Ishikawa (cell line): ENCODE measurements around the gene COASY.

ENCODE experiments used
- CEBPB ChIP-seq: IDR thresholded peaks from 2 replicates; pipeline ENCODE4 v1.6.1; 2012
- CREB1 ChIP-seq: IDR thresholded peaks from 2 replicates; pipeline ENCODE4 v1.6.1; 2012; ENCODE audit warnings: low read depth
- EGR1 ChIP-seq: IDR thresholded peaks from 2 replicates; pipeline ENCODE4 v1.6.1; 2012
- EP300 ChIP-seq: IDR thresholded peaks from 2 replicates; pipeline ENCODE4 v1.6.1; 2012; ENCODE audit warnings: borderline replicate concordance
- FOXM1 ChIP-seq: IDR thresholded peaks from 2 replicates; pipeline ENCODE4 v1.6.1; 2012; ENCODE audit warnings: low read depth, borderline replicate concordance
- NFIC ChIP-seq: IDR thresholded peaks from 2 replicates; pipeline ENCODE4 v1.6.1; 2012
- RAD21 ChIP-seq: IDR thresholded peaks from 2 replicates; pipeline ENCODE4 v1.6.1; 2012; ENCODE audit warnings: low read depth
- TAF1 ChIP-seq: IDR thresholded peaks from 2 replicates; pipeline ENCODE4 v1.6.1; 2012; ENCODE audit warnings: low read depth, mild to moderate bottlenecking
- TCF12 ChIP-seq: IDR thresholded peaks from 2 replicates; pipeline ENCODE4 v1.6.1; 2012; ENCODE audit warnings: low read depth
- TEAD4 ChIP-seq: IDR thresholded peaks from 2 replicates; pipeline ENCODE4 v1.6.1; 2012
- YY1 ChIP-seq: IDR thresholded peaks from 2 replicates; pipeline ENCODE4 v1.6.1; 2012; ENCODE audit warnings: low read depth
- ZBTB7A ChIP-seq: IDR thresholded peaks from 2 replicates; pipeline ENCODE4 v1.6.1; 2012; ENCODE audit warnings: low read depth
- TF ChIP-seq, protein P1 (sequence below): IDR thresholded peaks from 2 replicates; pipeline ENCODE4 v1.6.1; 2012
- TF ChIP-seq, protein P2 (sequence below): IDR thresholded peaks from 2 replicates; pipeline ENCODE4 v1.6.1; 2012; ENCODE audit warnings: low read depth, mild to moderate bottlenecking
- TF ChIP-seq, protein P3 (sequence below): IDR thresholded peaks from 2 replicates; pipeline ENCODE4 v1.6.1; 2012

The COASY gene

DNA sequence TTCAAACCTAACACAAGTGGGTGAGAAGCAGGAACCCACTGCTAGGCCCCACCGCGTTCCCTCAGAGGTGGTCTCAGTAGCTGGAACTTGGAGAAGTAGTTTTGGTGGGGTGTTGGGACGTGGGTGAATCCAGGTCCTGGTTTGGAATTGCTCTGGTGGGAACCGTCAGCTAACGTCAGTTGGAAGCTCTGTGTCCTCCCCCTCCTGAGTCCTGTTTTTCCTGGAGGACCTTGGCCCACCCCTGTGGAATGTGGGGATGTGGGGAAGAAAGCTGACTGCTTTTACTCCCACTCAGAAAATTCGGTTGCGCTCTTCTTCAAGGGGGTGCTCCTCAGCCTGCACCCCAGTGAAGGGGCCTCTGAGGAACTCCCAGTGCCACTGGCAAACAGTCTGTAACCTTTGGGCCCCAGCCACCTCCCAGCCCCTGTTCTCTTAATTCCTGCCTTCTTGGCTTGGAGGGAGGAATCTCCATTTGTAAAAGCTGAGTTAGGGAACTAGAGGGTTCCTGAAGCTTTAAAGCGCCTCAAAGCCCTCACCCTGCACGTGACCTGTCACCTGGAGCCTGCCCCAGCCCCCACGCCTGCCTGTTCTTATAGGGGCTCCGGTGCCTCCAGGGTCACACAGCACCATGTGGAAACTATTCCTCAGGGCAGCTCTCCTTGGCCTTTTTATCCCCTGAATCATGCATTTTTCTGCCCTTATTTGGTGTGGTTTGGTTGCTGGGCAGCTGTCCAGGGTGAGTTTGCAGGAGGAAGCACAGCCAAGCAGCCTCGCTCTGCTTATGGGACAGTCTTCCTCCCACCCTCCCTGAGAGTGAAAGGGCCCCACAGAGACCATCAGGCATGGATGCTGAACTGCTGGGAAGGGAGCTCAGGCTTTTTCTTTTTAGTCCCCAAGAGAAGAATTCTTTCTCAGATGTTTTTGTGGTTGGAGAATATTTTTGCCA is 42.1 kb upstream of the COASY start:
- TF ChIP-seq TCF12 = peak; percentile 90
- no peak for TF ChIP-seq EGR1
- peak; percentile 87 for TF ChIP-seq FOXM1
- TF ChIP-seq EP300 = peak; percentile 89; the same call in 1 of the 2 replicates
- TF ChIP-seq YY1 = 0 out of 2 replicates have a peak, but pooled peaks have one; percentile 17
- TF ChIP-seq TEAD4 = peak; percentile 85
- TF ChIP-seq, protein P1, sequence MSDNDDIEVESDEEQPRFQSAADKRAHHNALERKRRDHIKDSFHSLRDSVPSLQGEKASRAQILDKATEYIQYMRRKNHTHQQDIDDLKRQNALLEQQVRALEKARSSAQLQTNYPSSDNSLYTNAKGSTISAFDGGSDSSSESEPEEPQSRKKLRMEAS = peak; percentile 95
- TF ChIP-seq NFIC = peak; percentile 83
- TF ChIP-seq, protein P2, sequence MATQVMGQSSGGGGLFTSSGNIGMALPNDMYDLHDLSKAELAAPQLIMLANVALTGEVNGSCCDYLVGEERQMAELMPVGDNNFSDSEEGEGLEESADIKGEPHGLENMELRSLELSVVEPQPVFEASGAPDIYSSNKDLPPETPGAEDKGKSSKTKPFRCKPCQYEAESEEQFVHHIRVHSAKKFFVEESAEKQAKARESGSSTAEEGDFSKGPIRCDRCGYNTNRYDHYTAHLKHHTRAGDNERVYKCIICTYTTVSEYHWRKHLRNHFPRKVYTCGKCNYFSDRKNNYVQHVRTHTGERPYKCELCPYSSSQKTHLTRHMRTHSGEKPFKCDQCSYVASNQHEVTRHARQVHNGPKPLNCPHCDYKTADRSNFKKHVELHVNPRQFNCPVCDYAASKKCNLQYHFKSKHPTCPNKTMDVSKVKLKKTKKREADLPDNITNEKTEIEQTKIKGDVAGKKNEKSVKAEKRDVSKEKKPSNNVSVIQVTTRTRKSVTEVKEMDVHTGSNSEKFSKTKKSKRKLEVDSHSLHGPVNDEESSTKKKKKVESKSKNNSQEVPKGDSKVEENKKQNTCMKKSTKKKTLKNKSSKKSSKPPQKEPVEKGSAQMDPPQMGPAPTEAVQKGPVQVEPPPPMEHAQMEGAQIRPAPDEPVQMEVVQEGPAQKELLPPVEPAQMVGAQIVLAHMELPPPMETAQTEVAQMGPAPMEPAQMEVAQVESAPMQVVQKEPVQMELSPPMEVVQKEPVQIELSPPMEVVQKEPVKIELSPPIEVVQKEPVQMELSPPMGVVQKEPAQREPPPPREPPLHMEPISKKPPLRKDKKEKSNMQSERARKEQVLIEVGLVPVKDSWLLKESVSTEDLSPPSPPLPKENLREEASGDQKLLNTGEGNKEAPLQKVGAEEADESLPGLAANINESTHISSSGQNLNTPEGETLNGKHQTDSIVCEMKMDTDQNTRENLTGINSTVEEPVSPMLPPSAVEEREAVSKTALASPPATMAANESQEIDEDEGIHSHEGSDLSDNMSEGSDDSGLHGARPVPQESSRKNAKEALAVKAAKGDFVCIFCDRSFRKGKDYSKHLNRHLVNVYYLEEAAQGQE = peak; percentile 58; the same call in 1 of the 2 replicates
- no peak for TF ChIP-seq CREB1
- TF ChIP-seq RAD21 = no peak
- TF ChIP-seq, protein P3, sequence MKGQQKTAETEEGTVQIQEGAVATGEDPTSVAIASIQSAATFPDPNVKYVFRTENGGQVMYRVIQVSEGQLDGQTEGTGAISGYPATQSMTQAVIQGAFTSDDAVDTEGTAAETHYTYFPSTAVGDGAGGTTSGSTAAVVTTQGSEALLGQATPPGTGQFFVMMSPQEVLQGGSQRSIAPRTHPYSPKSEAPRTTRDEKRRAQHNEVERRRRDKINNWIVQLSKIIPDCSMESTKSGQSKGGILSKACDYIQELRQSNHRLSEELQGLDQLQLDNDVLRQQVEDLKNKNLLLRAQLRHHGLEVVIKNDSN = peak; percentile 92
- TF ChIP-seq CEBPB = no peak
- peak; percentile 21; the same call in 1 of the 2 replicates for TF ChIP-seq ZBTB7A
- TF ChIP-seq TAF1 = peak; percentile 31; the same call in 1 of the 2 replicates

GRCh38 chr17:42520540-42520951 is 41.4 kb upstream of the COASY start:
- TF ChIP-seq, protein P3 = no peak

DNA sequence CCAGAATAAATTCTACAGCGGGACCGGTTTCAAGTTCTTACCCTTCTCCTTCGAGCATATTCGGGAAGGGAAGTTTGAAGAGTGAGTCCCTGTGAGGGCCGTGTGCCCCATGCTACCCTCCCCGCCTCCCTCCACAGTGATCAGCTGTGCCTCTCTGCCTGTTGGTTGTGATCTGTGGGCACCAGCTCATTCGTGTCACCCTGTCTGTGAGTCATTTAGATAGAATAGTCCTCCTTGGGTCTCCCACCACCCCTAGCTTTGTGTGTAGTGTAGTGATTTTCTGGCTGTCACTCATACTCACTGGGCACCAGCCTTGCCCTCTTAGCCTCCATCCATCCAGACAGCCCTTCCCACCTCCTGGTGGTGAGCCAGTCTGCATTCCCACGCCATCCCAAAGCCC is 40.9 kb upstream of the COASY start:
- no peak for TF ChIP-seq TCF12
- no peak for TF ChIP-seq RAD21
- no peak for TF ChIP-seq ZBTB7A
- no peak for TF ChIP-seq EP300
- no peak for TF ChIP-seq TEAD4
- TF ChIP-seq, protein P1 = no peak
- TF ChIP-seq CREB1 = no peak
- TF ChIP-seq, protein P3 = no peak
- TF ChIP-seq NFIC = no peak
- TF ChIP-seq CEBPB = no peak
- TF ChIP-seq EGR1 = no peak
- no peak for TF ChIP-seq YY1
- TF ChIP-seq, protein P2 = no peak

DNA sequence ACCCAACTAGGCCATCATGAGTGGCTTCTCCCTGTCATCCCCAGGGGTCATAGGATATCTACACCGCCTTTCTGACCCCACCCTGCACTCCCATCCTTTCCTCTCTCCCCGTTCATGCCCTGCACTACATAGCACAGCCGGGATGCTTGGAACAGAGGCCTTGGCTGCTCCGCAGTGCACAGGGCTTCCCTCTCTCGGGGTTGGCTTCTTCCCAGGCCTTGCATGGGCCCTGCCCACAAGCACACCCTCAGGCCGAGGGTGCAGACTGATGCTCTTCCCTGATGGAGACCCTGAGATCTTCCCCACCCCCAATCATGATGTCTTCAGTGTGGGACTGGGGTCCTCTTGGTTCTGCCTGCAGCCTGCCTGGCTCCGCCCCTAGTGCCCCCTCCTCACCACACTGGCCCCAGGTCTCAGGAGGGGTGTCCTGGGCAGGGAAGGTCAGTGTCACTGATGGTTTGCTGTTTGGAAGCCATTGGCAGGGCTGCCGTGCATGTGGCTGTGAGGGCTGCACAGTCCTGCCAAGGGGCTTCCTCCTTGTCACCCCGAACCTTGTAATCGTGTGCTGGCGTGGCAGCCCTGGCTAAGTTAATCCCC is 40.2 kb upstream of the COASY start:
- no peak for TF ChIP-seq TAF1
- TF ChIP-seq EP300 = no peak
- TF ChIP-seq ZBTB7A = no peak
- TF ChIP-seq RAD21 = no peak
- no peak for TF ChIP-seq TCF12
- TF ChIP-seq YY1 = no peak
- TF ChIP-seq CREB1 = no peak
- TF ChIP-seq TEAD4 = no peak
- TF ChIP-seq NFIC = no peak
- no peak for TF ChIP-seq FOXM1
- TF ChIP-seq, protein P3 = no peak
- TF ChIP-seq, protein P1 = no peak
- no peak for TF ChIP-seq CEBPB
- TF ChIP-seq, protein P2 = no peak
- TF ChIP-seq EGR1 = no peak
